ENCODE data around the gene LYL1.
A peak's percentile ranks its signal among the peaks of the same experiment; 100 is the strongest.

Gene LYL1

DNA sequence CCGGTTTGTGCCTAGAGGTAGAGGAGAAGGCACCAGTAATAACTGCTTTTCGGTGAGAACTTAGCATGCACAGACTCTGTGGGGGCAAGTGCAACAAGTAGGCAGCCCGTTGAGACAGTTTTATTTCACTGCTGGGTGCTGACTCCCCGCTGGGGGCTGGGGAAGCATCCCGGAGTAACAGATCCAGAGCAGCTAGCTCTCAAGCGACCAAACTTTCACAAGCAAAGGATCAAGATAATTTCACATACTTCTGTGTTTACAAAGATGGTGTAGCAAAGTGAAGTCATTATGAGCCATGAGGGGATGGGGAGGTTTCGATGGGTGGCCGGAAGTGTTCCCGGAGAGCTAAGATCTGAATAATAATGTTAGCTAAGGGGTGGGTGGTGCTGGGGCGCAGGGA, 18.2 kb upstream of the LYL1 start:
- H3K4me3 ChIP-seq (ENCODE audit: low read length), result no peak overlapping the region
- DNase-seq (ENCODE audit: low read depth), result peak; percentile 53
- TF ChIP-seq, protein P1, sequence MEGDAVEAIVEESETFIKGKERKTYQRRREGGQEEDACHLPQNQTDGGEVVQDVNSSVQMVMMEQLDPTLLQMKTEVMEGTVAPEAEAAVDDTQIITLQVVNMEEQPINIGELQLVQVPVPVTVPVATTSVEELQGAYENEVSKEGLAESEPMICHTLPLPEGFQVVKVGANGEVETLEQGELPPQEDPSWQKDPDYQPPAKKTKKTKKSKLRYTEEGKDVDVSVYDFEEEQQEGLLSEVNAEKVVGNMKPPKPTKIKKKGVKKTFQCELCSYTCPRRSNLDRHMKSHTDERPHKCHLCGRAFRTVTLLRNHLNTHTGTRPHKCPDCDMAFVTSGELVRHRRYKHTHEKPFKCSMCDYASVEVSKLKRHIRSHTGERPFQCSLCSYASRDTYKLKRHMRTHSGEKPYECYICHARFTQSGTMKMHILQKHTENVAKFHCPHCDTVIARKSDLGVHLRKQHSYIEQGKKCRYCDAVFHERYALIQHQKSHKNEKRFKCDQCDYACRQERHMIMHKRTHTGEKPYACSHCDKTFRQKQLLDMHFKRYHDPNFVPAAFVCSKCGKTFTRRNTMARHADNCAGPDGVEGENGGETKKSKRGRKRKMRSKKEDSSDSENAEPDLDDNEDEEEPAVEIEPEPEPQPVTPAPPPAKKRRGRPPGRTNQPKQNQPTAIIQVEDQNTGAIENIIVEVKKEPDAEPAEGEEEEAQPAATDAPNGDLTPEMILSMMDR (IDR thresholded peaks at IDR 0.05; ENCODE audit: insufficient read depth, low read depth, low read length, missing control alignments), result no peak

DNA sequence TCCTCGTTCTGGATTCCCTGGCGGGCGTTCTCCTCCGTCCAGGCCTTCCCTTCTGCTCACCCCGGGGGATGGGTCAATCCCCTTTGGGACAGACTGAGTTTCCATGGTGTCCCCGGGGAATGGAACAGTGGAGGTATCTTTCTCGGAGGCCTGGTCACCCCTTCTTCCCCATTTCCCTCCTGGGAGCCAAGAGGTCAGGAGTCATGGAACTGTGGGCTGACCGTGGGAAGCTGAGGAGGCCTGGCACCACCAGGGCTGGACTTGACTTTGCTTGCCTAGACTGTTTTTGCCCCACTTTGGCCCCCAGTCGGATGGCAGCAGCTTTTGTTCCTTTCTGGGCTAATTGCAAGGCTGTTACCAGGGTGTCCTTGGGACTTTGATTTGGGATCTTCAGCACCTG, 17.4 kb upstream of the LYL1 start:
- no peak overlapping the region for H3K4me3 ChIP-seq (ENCODE audit: low read length)
- no peak for DNase-seq (ENCODE audit: low read depth)
- TF ChIP-seq, protein P1 (IDR thresholded peaks at IDR 0.05; ENCODE audit: insufficient read depth, low read depth, low read length, missing control alignments), result no peak

DNA sequence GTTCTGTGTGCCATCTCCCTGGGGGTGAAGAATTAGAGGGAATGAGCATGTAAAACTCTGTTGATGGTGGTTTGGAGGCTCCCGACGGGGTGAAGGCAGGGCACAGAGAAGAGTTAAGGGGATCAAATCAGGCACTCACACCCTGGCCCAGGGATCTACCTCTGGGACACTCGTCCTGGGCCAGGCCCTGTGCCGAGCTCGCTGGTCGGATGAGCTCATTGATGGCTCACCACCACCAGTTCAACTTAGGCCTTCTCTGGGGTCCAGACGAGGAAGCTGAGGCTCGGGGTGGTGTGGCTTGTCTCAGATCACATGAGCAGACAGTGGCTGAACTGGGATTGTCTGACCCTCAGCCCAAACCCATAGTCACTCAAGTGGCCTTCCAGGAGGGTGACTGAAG, 17.0 kb upstream of the LYL1 start:
- peak overlapping the region; percentile 75 for H3K4me3 ChIP-seq (ENCODE audit: low read length)
- no peak for DNase-seq (ENCODE audit: low read depth)
- TF ChIP-seq, protein P1 (IDR thresholded peaks at IDR 0.05; ENCODE audit: insufficient read depth, low read depth, low read length, missing control alignments), result no peak

DNA sequence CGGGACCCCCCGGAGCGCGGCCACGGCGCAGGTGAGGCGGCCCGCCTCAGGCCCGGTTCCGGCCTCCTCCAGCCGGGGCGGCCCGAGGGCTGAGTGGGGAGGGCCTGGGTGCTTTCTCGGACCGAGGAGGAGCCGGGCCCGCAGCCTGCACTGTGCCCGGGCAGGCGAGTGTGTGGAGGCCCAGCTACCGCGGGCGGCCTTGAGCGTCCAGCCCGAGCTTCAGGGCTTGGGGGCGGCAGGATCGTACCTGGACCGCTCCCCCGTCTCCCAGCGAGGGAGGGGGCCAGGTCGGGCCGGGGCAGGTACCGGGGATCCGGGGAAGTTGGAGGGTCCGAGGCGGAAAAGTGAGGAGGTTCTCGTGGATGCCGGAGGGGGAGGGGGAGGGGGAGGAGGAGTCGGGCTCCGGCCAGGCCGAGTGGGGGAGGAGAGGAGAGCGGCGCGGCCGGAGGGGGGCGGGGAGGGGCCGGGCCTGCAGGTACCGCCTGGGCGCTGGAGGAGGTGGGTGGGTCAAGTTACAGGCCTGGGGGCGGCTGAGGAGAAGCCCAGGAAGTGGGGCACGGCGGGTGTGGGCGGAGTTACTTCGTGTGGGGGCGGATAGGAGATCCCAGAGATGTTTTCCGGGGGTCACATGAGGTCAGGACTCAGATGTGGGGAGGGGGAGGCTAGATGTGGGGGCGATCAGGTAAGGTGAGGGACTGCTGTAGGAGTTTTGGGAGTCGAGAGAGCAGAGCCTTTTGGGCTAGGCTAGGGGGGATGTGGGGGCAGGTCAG, 16.0 kb upstream of the LYL1 start:
- DNase-seq (ENCODE audit: low read depth), result peak; percentile 60
- H3K4me3 ChIP-seq (ENCODE audit: low read length), result peak overlapping the region; percentile 75
- TF ChIP-seq, protein P1 (IDR thresholded peaks at IDR 0.05; ENCODE audit: insufficient read depth, low read depth, low read length, missing control alignments), result no peak

DNA sequence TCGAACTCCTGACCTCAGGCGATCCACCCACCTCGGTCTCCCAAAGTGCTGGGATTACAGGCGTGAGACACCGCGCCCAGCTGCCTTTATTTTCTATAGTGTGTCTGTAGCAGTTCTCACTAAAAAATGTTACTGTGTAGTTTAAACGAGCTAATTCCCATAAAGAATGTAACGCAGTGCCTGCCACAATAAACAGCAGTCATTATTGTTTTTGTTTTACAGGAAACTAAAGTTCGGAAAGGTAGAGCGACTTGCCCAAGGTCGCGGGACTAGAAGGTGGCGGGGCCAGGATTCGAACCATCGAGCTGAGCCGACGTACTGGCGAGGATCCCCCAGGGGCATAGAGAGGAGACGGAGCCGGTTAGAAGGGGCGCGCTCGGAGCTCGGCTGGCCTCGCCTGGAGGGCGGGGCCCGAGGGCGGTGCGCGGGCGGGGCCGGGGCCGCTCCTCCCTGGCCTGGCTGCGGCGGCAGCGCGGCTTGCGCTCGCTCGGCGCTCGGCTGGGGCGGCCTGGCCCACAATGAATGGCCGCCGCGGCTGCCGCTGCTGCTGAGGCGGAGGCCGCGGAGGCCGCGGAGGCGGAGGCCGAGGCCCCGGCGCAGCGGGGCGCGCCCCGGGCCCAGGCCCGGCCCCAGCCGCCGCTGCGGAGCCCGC, 15.2 kb upstream of the LYL1 start, which contains the start of gene NACC1:
Gene NACC1 (plus strand): TSS at position 493 of the 652 bp plus-strand sequence. CDS start 16,944 bp downstream, outside the sequence.
- peak within 1 kb of the TSS; percentile 84 for H3K4me3 ChIP-seq (ENCODE audit: low read length)
- DNase-seq (ENCODE audit: low read depth), result peak; percentile 91
- TF ChIP-seq, protein P1 (IDR thresholded peaks at IDR 0.05; ENCODE audit: insufficient read depth, low read depth, low read length, missing control alignments), result no peak

DNA sequence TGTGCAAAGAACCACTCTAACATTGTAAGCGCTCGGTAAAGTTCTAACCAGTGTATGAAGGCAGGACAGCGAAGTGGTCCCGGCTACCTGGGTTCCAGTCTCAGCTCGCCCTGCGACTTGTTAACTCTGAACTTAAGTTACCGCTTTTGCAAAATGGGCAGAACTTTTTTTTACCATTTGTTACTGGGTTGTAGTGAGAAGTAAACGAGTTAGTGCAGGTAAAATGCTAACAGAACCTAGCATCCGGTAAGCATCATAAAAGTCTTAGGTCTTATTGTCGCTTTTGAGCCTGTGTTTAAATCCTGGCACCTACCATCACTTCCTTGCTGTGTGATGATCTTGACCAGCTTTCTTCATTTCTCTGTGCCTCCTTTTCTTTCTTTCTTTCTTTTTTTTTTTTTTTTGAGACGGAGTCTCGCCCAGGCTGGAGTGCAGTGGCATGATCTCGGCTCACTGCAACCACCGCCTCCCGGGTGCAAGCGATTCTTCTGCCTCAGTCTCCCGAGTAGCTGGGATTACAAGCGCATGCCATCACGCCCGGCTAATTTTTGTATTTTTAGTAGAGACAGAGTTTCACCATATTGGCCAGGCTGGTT, 14.6 kb upstream of the LYL1 start:
- peak; percentile 36 for DNase-seq (ENCODE audit: low read depth)
- TF ChIP-seq, protein P1 (IDR thresholded peaks at IDR 0.05; ENCODE audit: insufficient read depth, low read depth, low read length, missing control alignments), result no peak
- peak overlapping the region; percentile 84 for H3K4me3 ChIP-seq (ENCODE audit: low read length)

All from epithelial cell of esophagus (primary cell).